ENCODE data around the gene FMO5.
"Not testable (repeated sequence)": the region's sequence is repeated elsewhere in the genome, so short reads cannot be mapped to it uniquely, and the experiment has no call there.

Gene FMO5

GRCh38 chr1:147204080-147204479, 21.1 kb downstream of the FMO5 start:
- DNase-seq, result no peak

GRCh38 chr1:147202576-147202975, 22.6 kb downstream of the FMO5 start:
- no peak for DNase-seq

GRCh38 chr1:147201786-147202185, 23.4 kb downstream of the FMO5 start:
- no peak for DNase-seq

GRCh38 chr1:147201276-147201675, 23.9 kb downstream of the FMO5 start:
- DNase-seq, result no peak

- not testable (repeated sequence) for DNase-seq
These were observed 27.8 kb downstream of the FMO5 start for GRCh38 chr1:147197324-147197723.

- no peak for DNase-seq
These were observed 35.6 kb downstream of the FMO5 start for GRCh38 chr1:147189514-147189913.

- no peak for DNase-seq
These were observed 39.7 kb downstream of the FMO5 start for GRCh38 chr1:147185432-147185831.

GRCh38 chr1:147177611-147178380, 47.3 kb downstream of the FMO5 start:
- no peak for DNase-seq

GRCh38 chr1:147172168-147173016, 52.7 kb downstream of the FMO5 start, which contains the start of gene PRKAB2:
Gene PRKAB2, minus strand, starts transcription at chr1:147172470. Its CDS starts 326 bp downstream, at chr1:147172144.
- peak; percentile 91 for DNase-seq

- DNase-seq, result no peak
These were observed 53.6 kb downstream of the FMO5 start for GRCh38 chr1:147171399-147172167.

GRCh38 chr1:147169840-147170674, 55.1 kb downstream of the FMO5 start:
- DNase-seq, result no peak

GRCh38 chr1:147169171-147169570, 56.0 kb downstream of the FMO5 start:
- DNase-seq, result no peak

GRCh38 chr1:147168626-147169058, 56.5 kb downstream of the FMO5 start:
- no peak for DNase-seq

- DNase-seq, result no peak
These were observed 57.8 kb downstream of the FMO5 start for GRCh38 chr1:147167365-147167764.

- DNase-seq, result no peak
These were observed 62.1 kb downstream of the FMO5 start for GRCh38 chr1:147163019-147163418.

GRCh38 chr1:147162093-147162492, 63.0 kb downstream of the FMO5 start:
- no peak for DNase-seq

GRCh38 chr1:147157116-147157515, 68.0 kb downstream of the FMO5 start:
- not testable (repeated sequence) for DNase-seq

- no peak for DNase-seq
These were observed 68.5 kb downstream of the FMO5 start for GRCh38 chr1:147156642-147157041.

- DNase-seq, result no peak
These were observed 72.4 kb downstream of the FMO5 start for GRCh38 chr1:147152772-147153171.

- DNase-seq, result no peak
These were observed 73.9 kb downstream of the FMO5 start for GRCh38 chr1:147151244-147151643.

- DNase-seq, result no peak
These were observed 82.3 kb downstream of the FMO5 start for GRCh38 chr1:147142886-147143285.
